Glutamatergic neuron (in vitro differentiated cells): ENCODE data around the gene LNPEP. TPM values are rescaled to one million over a fixed set of nuclear protein-coding genes. Genes with fewer than 3 reads are reported as not detected.

ENCODE experiments used
- DNase-seq: peaks from one replicate; pipeline ENCODE4 v3.0.0; 2022
- H3K27ac Mint-ChIP-seq: one replicate; pipeline ENCODE4 v1.8.0; 2020; ENCODE audit warnings: mild to moderate bottlenecking, mixed read lengths, inconsistent platforms; ENCODE audit not compliant: unreplicated experiment
- H3K27me3 Mint-ChIP-seq: one replicate; pipeline ENCODE4 v1.8.0; 2020; ENCODE audit warnings: mild to moderate bottlenecking, moderate library complexity, mixed read lengths, inconsistent platforms; ENCODE audit not compliant: unreplicated experiment
- H3K36me3 Mint-ChIP-seq: one replicate; pipeline ENCODE4 v1.8.0; 2020; ENCODE audit warnings: mild to moderate bottlenecking, mixed read lengths, inconsistent platforms; ENCODE audit not compliant: unreplicated experiment
- H3K4me1 Mint-ChIP-seq: one replicate; pipeline ENCODE4 v1.8.0; 2020; ENCODE audit warnings: mild to moderate bottlenecking, low read depth, mixed read lengths, inconsistent platforms; ENCODE audit not compliant: unreplicated experiment
- H3K4me3 Mint-ChIP-seq: one replicate; pipeline ENCODE4 v1.8.0; 2020; ENCODE audit warnings: mild to moderate bottlenecking, mixed read lengths, inconsistent platforms; ENCODE audit not compliant: unreplicated experiment
- H3K9me3 Mint-ChIP-seq: one replicate; pipeline ENCODE4 v1.8.0; 2020; ENCODE audit warnings: mild to moderate bottlenecking, moderate library complexity, mixed read lengths, inconsistent platforms; ENCODE audit not compliant: unreplicated experiment
- total RNA-seq: library from RNA; stranded (reverse); fragmentation: NEBNext Ultra II Directional; extraction: Animal tissue kit (Norgen Biotek cat#: 25700); gene quantifications from one replicate; pipeline ENCODE4 v1.2.1, GENCODE V29; 2021; ENCODE audit not compliant: unreplicated experiment
- TF ChIP-seq, protein P1 (sequence below): fragments of 200-600 bp; sonication (generic); IDR thresholded peaks from one replicate; pipeline ENCODE4 v1.5.0; 2021; ENCODE audit not compliant: partially characterized antibody, unreplicated experiment

LNPEP gene
- total RNA-seq, 1 donor from 2014 or later = 9.3 TPM

DNA sequence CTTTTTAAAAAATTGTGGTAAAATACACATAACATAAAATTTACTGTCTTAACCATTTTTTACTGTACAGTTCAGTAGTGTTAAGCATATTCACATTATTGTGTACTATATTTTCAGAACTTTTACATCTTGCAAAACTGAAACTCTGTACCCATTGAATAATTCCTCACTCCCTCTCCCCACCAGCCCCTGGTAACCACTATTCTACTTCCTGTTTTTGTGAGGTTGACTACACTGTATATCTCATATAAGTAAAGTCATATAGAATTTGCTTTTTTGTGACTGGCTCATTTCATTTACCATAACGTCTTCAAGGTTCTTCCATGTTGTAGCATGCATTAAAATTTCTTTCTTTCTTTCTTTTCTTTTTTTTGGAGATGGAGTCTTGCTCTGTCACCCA, 87.0 kb downstream of the LNPEP start:
- Mint-ChIP-seq H3K27me3 (no peaks in the 10 kb centered on the region), H3K4me1 (no peaks in the 10 kb centered on the region), H3K4me3 (no peak overlapping the region), H3K9me3 (no peaks in the 10 kb centered on the region), H3K36me3 (no peaks in the 10 kb centered on the region), H3K27ac (no peak overlapping the region)
- no peak for DNase-seq
- TF ChIP-seq, protein P1, sequence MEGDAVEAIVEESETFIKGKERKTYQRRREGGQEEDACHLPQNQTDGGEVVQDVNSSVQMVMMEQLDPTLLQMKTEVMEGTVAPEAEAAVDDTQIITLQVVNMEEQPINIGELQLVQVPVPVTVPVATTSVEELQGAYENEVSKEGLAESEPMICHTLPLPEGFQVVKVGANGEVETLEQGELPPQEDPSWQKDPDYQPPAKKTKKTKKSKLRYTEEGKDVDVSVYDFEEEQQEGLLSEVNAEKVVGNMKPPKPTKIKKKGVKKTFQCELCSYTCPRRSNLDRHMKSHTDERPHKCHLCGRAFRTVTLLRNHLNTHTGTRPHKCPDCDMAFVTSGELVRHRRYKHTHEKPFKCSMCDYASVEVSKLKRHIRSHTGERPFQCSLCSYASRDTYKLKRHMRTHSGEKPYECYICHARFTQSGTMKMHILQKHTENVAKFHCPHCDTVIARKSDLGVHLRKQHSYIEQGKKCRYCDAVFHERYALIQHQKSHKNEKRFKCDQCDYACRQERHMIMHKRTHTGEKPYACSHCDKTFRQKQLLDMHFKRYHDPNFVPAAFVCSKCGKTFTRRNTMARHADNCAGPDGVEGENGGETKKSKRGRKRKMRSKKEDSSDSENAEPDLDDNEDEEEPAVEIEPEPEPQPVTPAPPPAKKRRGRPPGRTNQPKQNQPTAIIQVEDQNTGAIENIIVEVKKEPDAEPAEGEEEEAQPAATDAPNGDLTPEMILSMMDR = no peak

DNA sequence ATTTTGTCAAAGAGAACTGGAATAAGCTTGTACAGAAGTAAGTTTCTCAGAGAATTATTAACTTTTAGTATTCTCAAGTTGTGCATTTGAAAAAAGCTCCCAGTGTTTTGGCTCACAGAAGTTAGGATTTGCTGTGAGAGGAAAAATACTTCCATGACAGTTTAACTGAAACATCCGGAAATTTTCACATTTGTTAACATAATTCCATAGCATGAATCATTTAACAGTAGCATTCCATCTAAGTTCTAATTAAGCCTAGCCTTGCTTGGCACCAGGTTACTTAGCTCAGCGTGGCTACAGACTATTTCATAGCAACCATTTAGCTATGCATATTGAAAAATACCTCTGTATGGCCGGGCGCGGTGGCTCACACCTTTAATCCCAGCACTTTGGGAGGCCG, 90.8 kb downstream of the LNPEP start:
- no peak overlapping the region for H3K27ac Mint-ChIP-seq
- TF ChIP-seq, protein P1 = no peak
- H3K4me3 Mint-ChIP-seq = no peak overlapping the region
- DNase-seq = no peak
- H3K27me3 Mint-ChIP-seq = no peaks in the 10 kb centered on the region
- H3K36me3 Mint-ChIP-seq = no peaks in the 10 kb centered on the region
- no peaks in the 10 kb centered on the region for H3K4me1 Mint-ChIP-seq
- no peaks in the 10 kb centered on the region for H3K9me3 Mint-ChIP-seq

DNA sequence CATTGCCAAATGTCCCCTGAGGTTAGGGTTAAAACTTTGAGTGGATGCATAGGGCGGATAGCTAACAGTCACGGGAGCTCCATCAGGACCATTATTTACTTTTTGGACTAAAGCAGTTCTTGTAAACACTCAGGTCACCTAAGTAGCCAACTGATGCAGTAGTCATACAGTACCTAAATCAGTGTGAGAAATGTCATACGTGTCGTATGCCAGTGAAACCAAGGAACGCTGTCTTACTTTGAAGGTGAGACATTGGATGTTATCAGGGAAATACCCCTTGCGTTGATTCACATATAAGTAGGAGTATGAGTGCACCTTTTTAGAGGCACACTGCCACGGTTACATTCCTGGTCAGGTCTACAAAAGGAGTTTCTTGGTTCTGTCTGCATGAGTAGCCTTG, 101.9 kb downstream of the LNPEP start:
- Mint-ChIP-seq H3K27ac (no peak overlapping the region), H3K27me3 (no peaks in the 10 kb centered on the region), H3K36me3 (no peaks in the 10 kb centered on the region), H3K4me1 (peaks cover 5% of the 10 kb centered on the region), H3K9me3 (no peaks in the 10 kb centered on the region), H3K4me3 (no peak overlapping the region)
- no peak for DNase-seq
- TF ChIP-seq, protein P1 = no peak

DNA sequence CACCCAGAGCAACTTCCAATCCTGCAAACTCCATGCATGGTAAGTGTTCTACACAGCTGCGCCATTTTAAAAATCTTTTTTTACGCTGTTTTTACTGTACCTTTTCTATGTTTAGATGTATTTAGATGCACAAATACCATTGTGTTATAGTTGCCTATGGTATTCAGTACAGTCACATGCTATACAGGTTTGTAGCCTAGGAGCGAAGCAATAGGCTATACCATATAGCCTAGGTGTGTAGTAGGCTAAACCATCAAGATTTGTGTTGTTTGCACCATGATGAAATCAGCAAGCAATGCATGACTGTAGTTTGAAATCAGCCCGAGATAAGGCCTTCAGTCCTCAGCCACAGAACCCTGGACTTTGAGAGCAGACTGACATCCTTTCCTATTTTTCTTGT, 105.4 kb downstream of the LNPEP start:
- no peaks in the 10 kb centered on the region for H3K27me3 Mint-ChIP-seq
- H3K4me1 Mint-ChIP-seq = peaks cover 5% of the 10 kb centered on the region
- no peaks in the 10 kb centered on the region for H3K36me3 Mint-ChIP-seq
- no peak for DNase-seq
- no peak overlapping the region for H3K27ac Mint-ChIP-seq
- H3K4me3 Mint-ChIP-seq = no peak overlapping the region
- TF ChIP-seq, protein P1 = no peak
- H3K9me3 Mint-ChIP-seq = no peaks in the 10 kb centered on the region

DNA sequence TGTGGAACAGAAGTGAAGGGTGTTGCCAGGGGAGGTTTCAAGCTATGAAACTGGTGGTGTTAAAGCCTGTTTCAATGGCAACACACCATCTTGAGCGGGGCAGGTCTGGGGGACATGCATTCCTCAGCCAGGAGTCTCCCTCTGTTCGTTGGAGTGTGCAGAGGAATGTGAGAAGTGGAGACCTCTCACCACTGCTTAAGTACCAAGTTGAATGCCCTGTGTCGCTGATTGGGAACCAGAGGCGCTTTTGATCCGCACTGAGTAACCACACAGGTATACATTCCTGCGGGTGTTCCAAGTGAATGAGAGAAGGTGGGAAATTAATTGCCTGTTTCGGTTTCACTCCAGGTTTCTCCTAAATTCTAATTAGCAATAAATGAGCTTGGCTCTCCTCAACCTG, 107.1 kb downstream of the LNPEP start:
- Mint-ChIP-seq H3K9me3 (no peaks in the 10 kb centered on the region), H3K4me3 (no peak overlapping the region), H3K27me3 (no peaks in the 10 kb centered on the region), H3K27ac (no peak overlapping the region), H3K4me1 (no peaks in the 10 kb centered on the region), H3K36me3 (no peaks in the 10 kb centered on the region)
- TF ChIP-seq, protein P1 = no peak
- DNase-seq = no peak
